ENCODE results near the gene MYLK2.

DNA sequence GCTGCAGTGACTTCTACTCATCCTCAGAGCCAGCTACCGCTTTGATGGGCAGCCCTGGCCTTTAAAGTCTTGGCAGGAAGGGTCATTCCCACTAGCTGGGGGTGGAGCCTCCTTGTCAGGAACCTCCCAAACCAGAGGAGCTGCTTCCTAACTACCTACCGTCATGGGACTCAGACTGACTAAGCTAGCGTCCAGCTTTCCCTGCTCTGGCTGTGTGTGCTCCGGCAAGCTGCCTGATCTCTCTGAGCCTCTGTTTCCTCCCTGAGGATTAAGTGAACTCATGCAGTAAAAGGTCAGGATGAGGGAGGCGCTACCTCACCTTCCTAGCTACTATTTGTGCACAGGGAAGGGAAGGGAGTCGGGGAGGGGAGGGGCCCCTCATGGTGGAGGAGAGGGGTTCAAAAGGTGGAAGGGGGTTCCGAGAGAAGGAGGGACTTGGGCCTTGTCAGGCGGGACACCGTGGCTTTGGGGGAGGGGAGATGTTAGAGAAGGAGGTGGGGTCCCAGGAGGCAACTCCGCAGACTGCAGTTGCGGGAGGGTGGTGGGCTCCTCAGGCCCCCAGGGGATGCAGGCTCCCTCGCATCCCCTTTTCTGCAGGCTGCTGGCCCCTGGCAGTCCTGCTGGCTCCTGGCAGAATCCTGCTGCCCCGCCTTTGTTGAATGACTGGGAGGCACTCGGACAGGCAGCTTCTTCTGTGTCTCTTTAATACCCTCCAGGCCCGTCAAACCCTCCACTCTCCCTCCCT, 41.4 kb downstream of the MYLK2 start:
- TF ChIP-seq CTCF (IDR thresholded peaks at IDR 0.05) (no peak), POLR2A (IDR thresholded peaks at IDR 0.05) (no peak)

All from body of pancreas (tissue), 4 donors.